ENCODE results near the gene CNMD. TPM values are rescaled to one million over a fixed set of nuclear protein-coding genes. Genes with fewer than 3 reads are reported as not detected.

CNMD gene
- total and polyA plus RNA-seq, 2 of the 8 experiments (the other 6 are each of a cell fraction or from before 2014, with no cell fraction given) = 87.4 to 113 TPM

DNA sequence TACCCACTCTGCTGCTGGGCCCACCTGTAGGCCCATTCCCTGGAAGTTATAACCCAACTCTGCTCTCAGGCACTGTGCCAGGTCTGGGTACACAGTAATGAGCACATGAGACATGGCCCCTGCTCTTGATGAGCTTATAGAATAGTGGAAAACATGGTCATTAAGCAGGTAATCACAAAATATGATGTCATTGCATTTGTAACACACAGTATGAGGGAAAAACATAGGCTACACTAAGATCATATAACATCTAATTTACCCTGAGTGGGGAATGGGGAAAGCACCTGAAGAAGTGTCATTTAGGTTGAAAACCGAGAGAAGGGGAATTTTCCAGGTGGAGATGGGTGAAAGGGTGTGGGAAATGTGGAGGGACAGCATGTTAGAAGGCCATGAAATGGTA is 3.9 kb upstream of the CNMD start:
- no peaks in the 10 kb centered on the region for H3K36me3 ChIP-seq (ENCODE audit: control insufficient read depth in 2 of 4, insufficient read depth in 4 of 4, low read length in 3 of 4)
- no peak overlapping the region for H2BK15ac ChIP-seq (ENCODE audit: low read length)
- 83% methylated on average over 1 of the region's 1 CpG; no CpG with 5 or more reads in 1 of the 2 experiments for WGBS, 2 experiments (ENCODE audit: extremely low coverage in 1 of 2, insufficient coverage in 1 of 2, insufficient read length in 1 of 2, insufficient replicate concordance in 2 of 2, low coverage in 1 of 2, low lambda C conversion rate in 2 of 2, missing lambda C conversion rate in 1 of 2)
- no peaks in the 10 kb centered on the region for H3K79me1 ChIP-seq (ENCODE audit: low read depth, low read length)
- H3K9me3 ChIP-seq (ENCODE audit: insufficient read depth in 2 of 2, low read depth in 1 of 2, low read length in 1 of 2) = no peaks in the 10 kb centered on the region
- no peak overlapping the region for H2BK20ac ChIP-seq (ENCODE audit: low read length)
- ChIA-PET CTCF (ENCODE audit: partially characterized antibody) (interaction anchor here (1.1 to 1.9 kb wide), 4 partner anchors 33 to 79 kb away, joined by 3 to 5 read pairs (median 4); no protein-coding TSS in a partner anchor), POLR2A (ENCODE audit: partially characterized antibody) (no interaction called here)
- no peak overlapping the region for H3K14ac ChIP-seq (ENCODE audit: insufficient read length)
- FAIRE-seq = no peak
- H3K18ac ChIP-seq (ENCODE audit: extremely low read depth, low read length) = no peak overlapping the region
- H4K8ac ChIP-seq (ENCODE audit: extremely low read depth, insufficient read depth, low read length) = no peak overlapping the region
- no peak overlapping the region for H3K9ac ChIP-seq (replicated peaks in 1 of 4; ENCODE audit: extremely low read depth in 1 of 4, low read depth in 3 of 4, low read length in 3 of 4)
- H3K4me3 ChIP-seq (ENCODE audit: extremely low read depth in 1 of 4, insufficient read depth in 2 of 4, low read depth in 3 of 4, low read length in 4 of 4) = no peak overlapping the region
- no peak overlapping the region for H3K23ac ChIP-seq (ENCODE audit: insufficient read length)
- no peak overlapping the region for H3K27ac ChIP-seq (ENCODE audit: low read depth, low read length)
- H3K23me2 ChIP-seq (ENCODE audit: low read depth, low read length) = peaks cover 11% of the 10 kb centered on the region; the same call in 1 of the 2 replicates
- DNase-seq (ENCODE audit: low read depth in 1 of 2, low spot score in 2 of 2) = no peak
- no peak overlapping the region for H2AFZ ChIP-seq (ENCODE audit: low read length)
- no peaks in the 10 kb centered on the region; a peak in 1 of 7 replicates for H3K27me3 ChIP-seq (replicated peaks in 1 of 4; ENCODE audit: control insufficient read depth in 3 of 4, extremely low read depth in 1 of 4, insufficient read depth in 3 of 4, low read length in 3 of 4)
- H3K4ac ChIP-seq (replicated peaks; ENCODE audit: insufficient read length, low read depth, low read length) = no peak overlapping the region
- no peaks in the 10 kb centered on the region for H4K20me1 ChIP-seq (replicated peaks in 1 of 2; ENCODE audit: control insufficient read depth in 1 of 2, insufficient read depth in 2 of 2, low read length in 2 of 2)
- H2AK5ac ChIP-seq (ENCODE audit: low read depth, low read length) = no peak overlapping the region
- no peak overlapping the region for H4K91ac ChIP-seq (replicated peaks; ENCODE audit: insufficient read length, low read length)
- H3K4me1 ChIP-seq (replicated peaks in 1 of 4; ENCODE audit: control insufficient read depth in 3 of 4, insufficient read depth in 4 of 4, low read length in 3 of 4) = peaks cover 0 to 12% (median 11%) of the 10 kb centered on the region in 4 experiments
- no peak overlapping the region for H3K4me2 ChIP-seq (ENCODE audit: insufficient read depth in 1 of 2, low read depth in 2 of 2, low read length in 2 of 2)
- no peak overlapping the region for H3K56ac ChIP-seq (replicated peaks; ENCODE audit: insufficient read length, low read depth, low read length)
- no peak overlapping the region for H4K5ac ChIP-seq (ENCODE audit: insufficient read length, low read depth, low read length)
- no peak overlapping the region for H2BK120ac ChIP-seq (replicated peaks; ENCODE audit: low read depth, low read length)
- no peaks in the 10 kb centered on the region for H3K79me2 ChIP-seq (ENCODE audit: control insufficient read depth in 1 of 2, insufficient read depth in 2 of 2, low read length in 2 of 2)
- H2BK5ac ChIP-seq (ENCODE audit: low read depth, low read length) = no peak overlapping the region
- H2BK12ac ChIP-seq (ENCODE audit: low read depth, low read length) = no peak overlapping the region
- TF ChIP-seq CBX5 (IDR thresholded peaks at IDR 0.05; ENCODE audit: low read depth, low read length) (no peak), EP300 (IDR thresholded peaks at IDR 0.05; ENCODE audit: borderline replicate concordance in 1 of 2, low read depth in 2 of 2, low read length in 2 of 2) (no peak), TAF1 (IDR thresholded peaks at IDR 0.05; ENCODE audit: low read depth, low read length) (no peak), ASH2L (IDR thresholded peaks at IDR 0.05; ENCODE audit: low read length) (no peak), GTF2F1 (IDR thresholded peaks at IDR 0.05; ENCODE audit: borderline replicate concordance, low read depth, low read length) (no peak), PHF8 (conservative IDR thresholded peaks at IDR 0.05; ENCODE audit: low read depth, low read length) (no peak), SP4 (IDR thresholded peaks at IDR 0.05; ENCODE audit: low read length) (no peak), ZNF274 (IDR thresholded peaks at IDR 0.05; ENCODE audit: borderline replicate concordance, extremely low read depth, low read length) (no peak)
- TF ChIP-seq, protein P1, sequence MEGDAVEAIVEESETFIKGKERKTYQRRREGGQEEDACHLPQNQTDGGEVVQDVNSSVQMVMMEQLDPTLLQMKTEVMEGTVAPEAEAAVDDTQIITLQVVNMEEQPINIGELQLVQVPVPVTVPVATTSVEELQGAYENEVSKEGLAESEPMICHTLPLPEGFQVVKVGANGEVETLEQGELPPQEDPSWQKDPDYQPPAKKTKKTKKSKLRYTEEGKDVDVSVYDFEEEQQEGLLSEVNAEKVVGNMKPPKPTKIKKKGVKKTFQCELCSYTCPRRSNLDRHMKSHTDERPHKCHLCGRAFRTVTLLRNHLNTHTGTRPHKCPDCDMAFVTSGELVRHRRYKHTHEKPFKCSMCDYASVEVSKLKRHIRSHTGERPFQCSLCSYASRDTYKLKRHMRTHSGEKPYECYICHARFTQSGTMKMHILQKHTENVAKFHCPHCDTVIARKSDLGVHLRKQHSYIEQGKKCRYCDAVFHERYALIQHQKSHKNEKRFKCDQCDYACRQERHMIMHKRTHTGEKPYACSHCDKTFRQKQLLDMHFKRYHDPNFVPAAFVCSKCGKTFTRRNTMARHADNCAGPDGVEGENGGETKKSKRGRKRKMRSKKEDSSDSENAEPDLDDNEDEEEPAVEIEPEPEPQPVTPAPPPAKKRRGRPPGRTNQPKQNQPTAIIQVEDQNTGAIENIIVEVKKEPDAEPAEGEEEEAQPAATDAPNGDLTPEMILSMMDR (IDR thresholded peaks at IDR 0.05; ENCODE audit: control extremely low read depth in 1 of 3, insufficient read depth in 1 of 3, low read depth in 1 of 3, low read length in 3 of 3) = no peak
- TF ChIP-seq, protein P2, sequence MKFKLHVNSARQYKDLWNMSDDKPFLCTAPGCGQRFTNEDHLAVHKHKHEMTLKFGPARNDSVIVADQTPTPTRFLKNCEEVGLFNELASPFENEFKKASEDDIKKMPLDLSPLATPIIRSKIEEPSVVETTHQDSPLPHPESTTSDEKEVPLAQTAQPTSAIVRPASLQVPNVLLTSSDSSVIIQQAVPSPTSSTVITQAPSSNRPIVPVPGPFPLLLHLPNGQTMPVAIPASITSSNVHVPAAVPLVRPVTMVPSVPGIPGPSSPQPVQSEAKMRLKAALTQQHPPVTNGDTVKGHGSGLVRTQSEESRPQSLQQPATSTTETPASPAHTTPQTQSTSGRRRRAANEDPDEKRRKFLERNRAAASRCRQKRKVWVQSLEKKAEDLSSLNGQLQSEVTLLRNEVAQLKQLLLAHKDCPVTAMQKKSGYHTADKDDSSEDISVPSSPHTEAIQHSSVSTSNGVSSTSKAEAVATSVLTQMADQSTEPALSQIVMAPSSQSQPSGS (IDR thresholded peaks at IDR 0.05; ENCODE audit: low read length) = no peak

Data from H1 (cell line).